ENCODE measurements around the gene CADM1.

DNA sequence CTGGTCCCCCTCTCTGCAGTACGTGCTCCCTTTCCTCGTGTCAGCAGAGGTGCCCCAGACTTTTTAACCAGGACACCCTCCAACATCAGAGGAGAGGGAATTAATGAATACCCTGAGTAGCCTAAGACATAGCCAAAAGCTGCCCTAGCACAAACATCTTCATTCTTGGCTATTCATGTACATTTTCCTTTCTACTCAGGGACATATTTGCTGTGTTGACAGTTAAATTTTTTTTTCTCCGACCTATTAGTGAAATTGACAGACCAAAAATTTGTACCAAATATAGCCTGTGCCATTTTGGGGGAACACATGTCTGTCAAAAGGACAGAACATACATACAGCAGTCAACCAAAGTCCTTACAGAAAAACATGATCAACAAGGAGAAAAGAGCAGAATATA lies 33.3 kb downstream of the CADM1 start:
- TF ChIP-seq, protein P1, sequence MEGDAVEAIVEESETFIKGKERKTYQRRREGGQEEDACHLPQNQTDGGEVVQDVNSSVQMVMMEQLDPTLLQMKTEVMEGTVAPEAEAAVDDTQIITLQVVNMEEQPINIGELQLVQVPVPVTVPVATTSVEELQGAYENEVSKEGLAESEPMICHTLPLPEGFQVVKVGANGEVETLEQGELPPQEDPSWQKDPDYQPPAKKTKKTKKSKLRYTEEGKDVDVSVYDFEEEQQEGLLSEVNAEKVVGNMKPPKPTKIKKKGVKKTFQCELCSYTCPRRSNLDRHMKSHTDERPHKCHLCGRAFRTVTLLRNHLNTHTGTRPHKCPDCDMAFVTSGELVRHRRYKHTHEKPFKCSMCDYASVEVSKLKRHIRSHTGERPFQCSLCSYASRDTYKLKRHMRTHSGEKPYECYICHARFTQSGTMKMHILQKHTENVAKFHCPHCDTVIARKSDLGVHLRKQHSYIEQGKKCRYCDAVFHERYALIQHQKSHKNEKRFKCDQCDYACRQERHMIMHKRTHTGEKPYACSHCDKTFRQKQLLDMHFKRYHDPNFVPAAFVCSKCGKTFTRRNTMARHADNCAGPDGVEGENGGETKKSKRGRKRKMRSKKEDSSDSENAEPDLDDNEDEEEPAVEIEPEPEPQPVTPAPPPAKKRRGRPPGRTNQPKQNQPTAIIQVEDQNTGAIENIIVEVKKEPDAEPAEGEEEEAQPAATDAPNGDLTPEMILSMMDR (IDR thresholded peaks at IDR 0.05; ENCODE audit: low read depth, low read length, poor library complexity, severe bottlenecking), result no peak
- no peak for TF ChIP-seq EZH2phosphoT487 (IDR thresholded peaks at IDR 0.05; ENCODE audit: borderline replicate concordance, low read length)
